ENCODE data around the gene SYNE1. TPM values are rescaled to one million over a fixed set of nuclear protein-coding genes. Genes with fewer than 3 reads are reported as not detected.

Gene SYNE1
- polyA plus RNA-seq, 1 donor from 2014 or later, result 38.5 TPM

GRCh38 chr6:152540381-152540780 lies 96.8 kb downstream of the SYNE1 start:
- Histone ChIP-seq H3K9ac (ENCODE audit: low read length) (no peak overlapping the region), H3K27me3 (ENCODE audit: insufficient read depth, low read depth, low read length) (no peaks in the 10 kb centered on the region), H3F3A (ENCODE audit: insufficient read depth, low read length, poor library complexity, severe bottlenecking) (no peaks in the 10 kb centered on the region), H4K20me1 (ENCODE audit: insufficient read depth) (no peaks in the 10 kb centered on the region), H3K9me3 (ENCODE audit: low read length) (no peaks in the 10 kb centered on the region), H3K36me3 (ENCODE audit: insufficient read depth, low read length) (no peaks in the 10 kb centered on the region), H3K79me2 (replicated peaks; ENCODE audit: insufficient read depth, low read length) (no peaks in the 10 kb centered on the region), H2AFZ (ENCODE audit: low read depth, low read length) (no peak overlapping the region), H3K9me2 (ENCODE audit: insufficient read depth, low read length) (no peaks in the 10 kb centered on the region), H3K4me3 (ENCODE audit: low read length) (no peak overlapping the region), H3K4me2 (ENCODE audit: low read length) (no peak overlapping the region), H3K27ac (ENCODE audit: low read length) (no peak overlapping the region)
- TF ChIP-seq CTCF (IDR thresholded peaks at IDR 0.05; ENCODE audit: poor library complexity, severe bottlenecking), result no peak
- no peak for TF ChIP-seq EZH2 (IDR thresholded peaks at IDR 0.05; ENCODE audit: borderline replicate concordance, insufficient read depth, low read length, poor library complexity, severe bottlenecking)
- TF ChIP-seq POLR2AphosphoS5 (IDR thresholded peaks at IDR 0.05), result no peak
- TF ChIP-seq TAF1 (IDR thresholded peaks at IDR 0.05; ENCODE audit: low read depth), result no peak
- TF ChIP-seq EP300 (conservative IDR thresholded peaks at IDR 0.05; ENCODE audit: poor library complexity, severe bottlenecking), result no peak
- TF ChIP-seq REST (IDR thresholded peaks at IDR 0.05; ENCODE audit: borderline replicate concordance), result no peak
- no peak for TF ChIP-seq SMC3 (conservative IDR thresholded peaks at IDR 0.05; ENCODE audit: poor library complexity)
- no peak for TF ChIP-seq RAD21 (conservative IDR thresholded peaks at IDR 0.05)
- no peak for TF ChIP-seq MXI1 (conservative IDR thresholded peaks at IDR 0.05; ENCODE audit: poor library complexity, severe bottlenecking)

GRCh38 chr6:152534541-152534940 lies 102.6 kb downstream of the SYNE1 start:
- H3K9me2 ChIP-seq (ENCODE audit: insufficient read depth, low read length), result no peaks in the 10 kb centered on the region
- H3K36me3 ChIP-seq (ENCODE audit: insufficient read depth, low read length), result no peaks in the 10 kb centered on the region
- no peak overlapping the region for H3K4me3 ChIP-seq (ENCODE audit: low read length)
- H2AFZ ChIP-seq (ENCODE audit: low read depth, low read length), result no peak overlapping the region
- no peaks in the 10 kb centered on the region for H4K20me1 ChIP-seq (ENCODE audit: insufficient read depth)
- H3K27me3 ChIP-seq (ENCODE audit: insufficient read depth, low read depth, low read length), result no peaks in the 10 kb centered on the region
- no peaks in the 10 kb centered on the region for H3K79me2 ChIP-seq (replicated peaks; ENCODE audit: insufficient read depth, low read length)
- no peak for TF ChIP-seq RAD21 (conservative IDR thresholded peaks at IDR 0.05)
- no peak overlapping the region for H3K4me2 ChIP-seq (ENCODE audit: low read length)
- no peak overlapping the region for H3K9ac ChIP-seq (ENCODE audit: low read length)
- no peak overlapping the region for H3K27ac ChIP-seq (ENCODE audit: low read length)
- H3F3A ChIP-seq (ENCODE audit: insufficient read depth, low read length, poor library complexity, severe bottlenecking), result no peaks in the 10 kb centered on the region
- H3K9me3 ChIP-seq (ENCODE audit: low read length), result no peaks in the 10 kb centered on the region
